ENCODE results near the gene CWC27. TPM values are rescaled to one million over a fixed set of nuclear protein-coding genes. Genes with fewer than 3 reads are reported as not detected.

The CWC27 gene, protein sequence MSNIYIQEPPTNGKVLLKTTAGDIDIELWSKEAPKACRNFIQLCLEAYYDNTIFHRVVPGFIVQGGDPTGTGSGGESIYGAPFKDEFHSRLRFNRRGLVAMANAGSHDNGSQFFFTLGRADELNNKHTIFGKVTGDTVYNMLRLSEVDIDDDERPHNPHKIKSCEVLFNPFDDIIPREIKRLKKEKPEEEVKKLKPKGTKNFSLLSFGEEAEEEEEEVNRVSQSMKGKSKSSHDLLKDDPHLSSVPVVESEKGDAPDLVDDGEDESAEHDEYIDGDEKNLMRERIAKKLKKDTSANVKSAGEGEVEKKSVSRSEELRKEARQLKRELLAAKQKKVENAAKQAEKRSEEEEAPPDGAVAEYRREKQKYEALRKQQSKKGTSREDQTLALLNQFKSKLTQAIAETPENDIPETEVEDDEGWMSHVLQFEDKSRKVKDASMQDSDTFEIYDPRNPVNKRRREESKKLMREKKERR
- 29.6 TPM for polyA plus RNA-seq (2012; ENCODE audit: missing spikeins)

DNA sequence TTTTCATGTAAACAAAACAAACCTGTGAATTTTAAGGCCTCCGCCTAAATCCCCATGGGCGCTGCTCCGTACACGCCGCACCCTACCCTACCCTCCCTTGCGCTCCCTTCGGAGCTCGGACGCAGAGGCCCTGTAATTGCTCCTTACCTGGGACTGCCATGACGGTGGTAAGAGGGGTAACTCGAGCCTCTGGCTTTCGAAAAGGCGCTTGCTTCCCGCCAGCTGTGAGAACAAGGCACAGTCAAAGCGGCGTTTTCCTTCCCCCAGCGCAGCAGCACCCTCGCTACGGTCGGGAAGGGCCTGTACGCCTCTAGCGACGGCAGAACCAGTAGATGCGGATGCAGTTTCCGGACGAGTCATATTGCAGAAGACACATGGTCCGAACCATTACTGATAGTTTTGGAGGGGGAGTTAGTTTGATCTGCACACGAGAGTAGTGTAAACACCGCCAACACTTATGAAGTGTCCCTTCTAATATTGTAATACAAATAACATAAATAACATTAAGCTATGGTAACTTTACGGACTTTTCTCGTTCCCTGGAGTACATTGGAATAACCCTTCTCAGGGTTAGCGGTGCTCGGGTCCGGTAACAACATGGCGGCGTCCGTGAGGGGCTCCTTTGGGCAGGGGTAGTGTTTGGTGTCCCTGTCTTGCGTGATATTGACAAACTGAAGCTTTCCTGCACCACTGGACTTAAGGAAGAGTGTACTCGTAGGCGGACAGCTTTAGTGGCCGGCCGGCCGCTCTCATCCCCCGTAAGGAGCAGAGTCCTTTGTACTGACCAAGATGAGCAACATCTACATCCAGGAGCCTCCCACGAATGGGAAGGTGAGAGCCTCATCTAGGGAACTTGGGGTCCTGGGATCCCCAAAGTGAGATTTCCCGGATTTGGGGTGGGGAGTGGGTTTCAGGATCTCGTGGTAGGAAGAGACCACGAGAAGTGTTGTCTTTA, at the start of gene CWC27, which contains the start of gene SREK1IP1:
Gene CWC27, plus strand, starts transcription at position 573 of the 955 bp plus-strand sequence. Its CDS starts 217 bp downstream, at position 790.
Gene SREK1IP1, minus strand, starts transcription at position 334 of the 955 bp plus-strand sequence. Its CDS starts 174 bp downstream, at position 160.
- peak; percentile 94 for FAIRE-seq
- DNase-seq (ENCODE audit: insufficient read length): peak; percentile 36
- TF ChIP-seq TAF1 (IDR thresholded peaks at IDR 0.05; ENCODE audit: borderline replicate concordance, low read depth, low read length): 0 out of 2 replicates have a peak, but pooled peaks have one; percentile 66
- TF ChIP-seq POLR2A (IDR thresholded peaks at IDR 0.05; ENCODE audit: low read depth, low read length): peak; percentile 83
- peak; percentile 92 for TF ChIP-seq POLR2AphosphoS5 (IDR thresholded peaks at IDR 0.05; ENCODE audit: low read depth, low read length)

GRCh38 chr5:64722588-64722987, 46.1 kb upstream of the CWC27 start:
- no peak for DNase-seq (ENCODE audit: insufficient read length)
- TF ChIP-seq POLR2A (IDR thresholded peaks at IDR 0.05; ENCODE audit: low read depth, low read length) (no peak), POLR2AphosphoS5 (IDR thresholded peaks at IDR 0.05; ENCODE audit: low read depth, low read length) (no peak), TAF1 (IDR thresholded peaks at IDR 0.05; ENCODE audit: borderline replicate concordance, low read depth, low read length) (no peak)
- FAIRE-seq: no peak

DNA sequence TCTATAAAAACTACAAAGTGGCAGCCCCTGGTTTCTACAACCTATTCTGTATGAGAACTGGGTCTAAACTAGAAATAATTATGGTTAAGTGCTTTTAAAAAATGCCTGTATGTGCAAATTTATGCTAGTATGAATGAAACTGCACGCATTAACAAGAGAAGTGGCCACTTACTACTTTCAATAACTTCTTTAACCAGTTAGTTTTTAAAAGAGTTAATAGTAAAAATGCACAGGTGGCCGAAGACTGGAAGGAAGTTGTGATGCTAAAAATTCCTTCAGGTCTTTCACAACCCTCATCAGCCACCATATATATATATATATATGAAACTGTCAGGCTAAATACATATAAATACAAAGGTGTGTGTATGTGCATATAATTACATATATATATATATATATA, 41.6 kb upstream of the CWC27 start:
- FAIRE-seq (no peak), DNase-seq (ENCODE audit: insufficient read length) (no peak)
- TF ChIP-seq POLR2AphosphoS5 (IDR thresholded peaks at IDR 0.05; ENCODE audit: low read depth, low read length) (no peak), POLR2A (IDR thresholded peaks at IDR 0.05; ENCODE audit: low read depth, low read length) (no peak), TAF1 (IDR thresholded peaks at IDR 0.05; ENCODE audit: borderline replicate concordance, low read depth, low read length) (no peak)

GRCh38 chr5:64742411-64742810, 26.3 kb upstream of the CWC27 start:
- DNase-seq (ENCODE audit: insufficient read length): no peak
- no peak for FAIRE-seq
- TF ChIP-seq POLR2A (IDR thresholded peaks at IDR 0.05; ENCODE audit: low read depth, low read length): no peak

GRCh38 chr5:64742821-64743220, 25.9 kb upstream of the CWC27 start:
- TF ChIP-seq POLR2A (IDR thresholded peaks at IDR 0.05; ENCODE audit: low read depth, low read length) (no peak), POLR2AphosphoS5 (IDR thresholded peaks at IDR 0.05; ENCODE audit: low read depth, low read length) (no peak), TAF1 (IDR thresholded peaks at IDR 0.05; ENCODE audit: borderline replicate concordance, low read depth, low read length) (no peak)
- DNase-seq (ENCODE audit: insufficient read length) (no peak), FAIRE-seq (no peak)

- no peak for FAIRE-seq
- DNase-seq (ENCODE audit: insufficient read length): no peak
- no peak for TF ChIP-seq TAF1 (IDR thresholded peaks at IDR 0.05; ENCODE audit: borderline replicate concordance, low read depth, low read length)
- no peak for TF ChIP-seq POLR2AphosphoS5 (IDR thresholded peaks at IDR 0.05; ENCODE audit: low read depth, low read length)
- TF ChIP-seq POLR2A (IDR thresholded peaks at IDR 0.05; ENCODE audit: low read depth, low read length): no peak
Observed at GRCh38 chr5:64744914-64745313, 23.8 kb upstream of the CWC27 start.

DNA sequence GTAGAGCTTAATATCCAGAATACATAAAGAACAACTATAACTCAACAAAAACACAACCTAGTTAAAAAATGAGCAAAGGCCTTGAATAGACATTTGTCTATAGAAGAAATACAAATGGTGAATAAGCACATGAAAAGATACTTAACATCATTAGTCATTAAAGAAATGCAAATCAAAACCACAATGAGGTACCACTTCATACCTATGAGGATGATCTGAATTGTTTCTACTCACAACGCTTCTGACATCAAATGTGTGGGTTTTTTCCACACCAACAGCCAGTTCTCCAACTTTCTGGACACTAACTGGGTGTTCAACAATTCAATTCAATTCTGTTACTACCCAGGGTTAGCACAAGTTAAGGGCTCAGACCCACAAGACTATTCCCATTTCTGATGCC, 22.3 kb upstream of the CWC27 start:
- no peak for DNase-seq (ENCODE audit: insufficient read length)
- TF ChIP-seq POLR2A (IDR thresholded peaks at IDR 0.05; ENCODE audit: low read depth, low read length): no peak
- no peak for TF ChIP-seq TAF1 (IDR thresholded peaks at IDR 0.05; ENCODE audit: borderline replicate concordance, low read depth, low read length)
- no peak for TF ChIP-seq POLR2AphosphoS5 (IDR thresholded peaks at IDR 0.05; ENCODE audit: low read depth, low read length)
- FAIRE-seq: no peak

DNA sequence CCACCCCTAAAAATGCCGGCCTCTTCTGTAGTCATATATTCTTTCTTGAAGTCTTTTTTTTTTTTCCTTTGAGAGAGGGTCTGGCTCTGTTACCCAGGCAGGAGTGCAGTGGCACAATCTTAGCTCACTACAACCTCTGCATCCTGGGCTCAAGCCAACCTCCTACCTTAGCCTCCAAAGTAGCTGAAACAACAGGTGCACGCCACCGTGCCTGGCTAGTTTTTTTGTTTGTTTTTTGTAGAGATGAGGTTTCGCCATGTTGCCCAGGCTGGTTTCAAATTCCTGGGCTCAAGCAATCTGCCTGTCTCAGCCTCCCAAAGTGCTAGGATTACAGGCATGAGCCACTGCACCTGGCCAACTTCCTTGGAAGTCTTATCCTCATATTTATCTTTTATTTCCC, 19.3 kb upstream of the CWC27 start:
- no peak for TF ChIP-seq TAF1 (IDR thresholded peaks at IDR 0.05; ENCODE audit: borderline replicate concordance, low read depth, low read length)
- TF ChIP-seq POLR2AphosphoS5 (IDR thresholded peaks at IDR 0.05; ENCODE audit: low read depth, low read length): no peak
- TF ChIP-seq POLR2A (IDR thresholded peaks at IDR 0.05; ENCODE audit: low read depth, low read length): no peak
- DNase-seq (ENCODE audit: insufficient read length) (no peak), FAIRE-seq (no peak)

GRCh38 chr5:64754066-64754465, 14.7 kb upstream of the CWC27 start:
- FAIRE-seq (no peak), DNase-seq (ENCODE audit: insufficient read length) (no peak)
- TF ChIP-seq POLR2A (IDR thresholded peaks at IDR 0.05; ENCODE audit: low read depth, low read length): no peak
- TF ChIP-seq POLR2AphosphoS5 (IDR thresholded peaks at IDR 0.05; ENCODE audit: low read depth, low read length): no peak
- no peak for TF ChIP-seq TAF1 (IDR thresholded peaks at IDR 0.05; ENCODE audit: borderline replicate concordance, low read depth, low read length)

DNA sequence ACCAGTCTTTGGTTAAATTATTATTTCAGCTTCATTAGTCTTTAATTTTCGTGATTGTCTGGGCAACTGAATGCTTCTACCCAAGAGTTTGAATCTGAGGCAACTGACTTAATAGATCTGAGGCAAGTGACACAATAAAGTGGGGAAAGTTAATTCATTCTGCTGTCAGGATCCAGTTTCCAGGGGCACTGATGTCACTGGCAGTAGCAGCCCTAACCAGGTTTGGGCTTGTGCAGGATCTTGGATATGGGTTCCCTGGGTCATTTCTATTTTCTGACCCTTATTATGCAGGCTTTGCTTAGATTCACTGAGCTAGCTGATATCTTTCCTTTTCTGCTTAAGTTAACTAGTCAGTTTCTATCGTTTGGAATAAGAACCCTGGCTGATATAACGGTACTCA, 9.8 kb upstream of the CWC27 start:
- no peak for FAIRE-seq
- no peak for DNase-seq (ENCODE audit: insufficient read length)

DNA sequence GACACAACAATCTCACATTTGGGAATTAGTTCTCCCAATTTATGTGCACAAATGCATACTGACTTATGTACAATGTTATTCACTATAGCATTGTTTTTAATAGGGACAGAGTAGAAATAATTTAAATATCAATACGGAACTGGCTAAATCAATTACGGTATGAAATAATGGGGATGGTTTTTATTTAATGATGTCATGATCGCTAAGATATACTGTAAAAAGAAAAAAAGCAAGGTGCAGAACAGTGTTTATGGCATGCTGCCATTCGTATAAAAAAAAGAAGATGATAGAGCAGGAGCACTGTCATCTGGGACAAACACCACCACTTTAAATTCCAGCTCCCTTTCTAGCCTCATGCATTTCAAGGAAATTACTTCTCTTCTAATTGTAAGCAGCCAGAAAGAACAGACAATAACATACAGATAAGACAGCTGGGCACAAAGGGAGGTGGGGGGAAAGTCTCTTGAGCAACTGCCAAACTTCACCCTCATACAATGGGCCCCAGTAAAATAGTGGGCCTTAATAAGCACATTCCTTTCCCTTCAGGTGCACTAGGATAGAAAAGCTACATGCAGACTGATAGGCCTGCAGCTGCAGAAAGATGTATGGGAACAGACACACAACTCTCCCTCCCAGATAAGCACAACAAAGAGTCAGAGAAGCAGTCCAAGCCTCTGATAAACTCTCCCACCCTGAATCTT, 8.6 kb upstream of the CWC27 start:
- DNase-seq (ENCODE audit: insufficient read length) (no peak), FAIRE-seq (no peak)
- TF ChIP-seq POLR2A (IDR thresholded peaks at IDR 0.05; ENCODE audit: low read depth, low read length) (no peak), POLR2AphosphoS5 (IDR thresholded peaks at IDR 0.05; ENCODE audit: low read depth, low read length) (no peak), TAF1 (IDR thresholded peaks at IDR 0.05; ENCODE audit: borderline replicate concordance, low read depth, low read length) (no peak)

More for the DNA sequence above, 9.8 kb upstream of the CWC27 start:
- no peak for TF ChIP-seq POLR2AphosphoS5 (IDR thresholded peaks at IDR 0.05; ENCODE audit: low read depth, low read length)
- no peak for TF ChIP-seq POLR2A (IDR thresholded peaks at IDR 0.05; ENCODE audit: low read depth, low read length)
- TF ChIP-seq TAF1 (IDR thresholded peaks at IDR 0.05; ENCODE audit: borderline replicate concordance, low read depth, low read length): no peak
